GM23338 (cell line): ENCODE results near the gene CLNK.

Source experiments
- CREB1 ChIP-seq: fragments of 250-450 bp; sonication (Bioruptor Pico); IDR thresholded peaks from 2 replicates; pipeline ENCODE4 v1.5.0; 2020; ENCODE audit warnings: low read depth, mild to moderate bottlenecking, moderate library complexity
- EZH2 ChIP-seq: fragments of 200-600 bp; sonication (generic); IDR thresholded peaks from one replicate; pipeline ENCODE4 v1.8.0; 2017; ENCODE audit warnings: antibody characterized with exemption, mild to moderate bottlenecking, low read depth; ENCODE audit not compliant: unreplicated experiment
- EZH2phosphoT487 ChIP-seq: fragments of 200-600 bp; sonication (generic); IDR thresholded peaks from one replicate; pipeline ENCODE4 v1.8.1; 2018; ENCODE audit warnings: antibody characterized with exemption; ENCODE audit not compliant: unreplicated experiment
- JUNB ChIP-seq: IDR thresholded peaks from one replicate; pipeline ENCODE4 v1.6.1; 2016; ENCODE audit warnings: antibody characterized with exemption; ENCODE audit not compliant: unreplicated experiment
- POLR2AphosphoS5 ChIP-seq: IDR thresholded peaks from 2 replicates; pipeline ENCODE4 v1.6.1; 2016; ENCODE audit warnings: antibody characterized with exemption, low read depth
- ZNF331 ChIP-seq: fragments of 250-450 bp; sonication (Bioruptor Pico); IDR thresholded peaks from 2 replicates; pipeline ENCODE4 v1.5.0; 2020; ENCODE audit warnings: low read depth, mild to moderate bottlenecking, moderate library complexity
- TF ChIP-seq, protein P1 (sequence below), 2 experiments: fragments of 200-600 bp in 1 of 2; sonication (generic) in 1 of 2; conservative IDR thresholded peaks; 2 replicates each; pipeline versions ENCODE4 v1.5.1 to v1.6.1; 2016 to 2017; ENCODE audit warnings: antibody characterized with exemption in 2 of 2, low read depth in 2 of 2, mild to moderate bottlenecking in 2 of 2, moderate library complexity in 1 of 2
- TF ChIP-seq, protein P2 (sequence below): IDR thresholded peaks from 2 replicates; pipeline ENCODE4 v1.6.1; 2016; ENCODE audit warnings: antibody characterized with exemption
- TF ChIP-seq, protein P3 (sequence below): IDR thresholded peaks from one replicate; pipeline ENCODE4 v1.6.1; 2018; ENCODE audit warnings: antibody characterized with exemption; ENCODE audit not compliant: unreplicated experiment

DNA sequence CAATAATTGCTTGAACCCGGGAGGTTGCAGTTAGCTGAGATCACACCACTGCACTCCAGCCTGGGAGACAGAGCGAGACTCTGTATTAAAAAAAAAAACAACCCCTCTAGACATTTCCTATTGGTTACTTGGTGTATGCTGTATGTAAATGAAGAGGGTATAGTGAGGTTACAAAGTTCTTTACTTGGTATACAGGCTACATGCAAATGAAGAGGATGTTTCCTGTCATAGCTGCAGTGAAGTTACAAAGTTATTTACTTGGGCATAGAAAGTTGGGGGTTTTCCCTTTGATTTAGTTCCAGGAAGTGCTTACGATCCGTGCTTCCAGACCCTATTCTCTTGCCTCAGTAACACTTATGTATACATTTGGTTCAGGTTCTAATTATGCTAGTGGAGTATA is 38.4 kb upstream of the CLNK start:
- TF ChIP-seq CREB1 (CRISPR knock-in tag) (no peak), JUNB (no peak), POLR2AphosphoS5 (no peak), EZH2 (no peak), ZNF331 (CRISPR knock-in tag) (no peak), EZH2phosphoT487 (no peak)
- TF ChIP-seq, protein P1, sequence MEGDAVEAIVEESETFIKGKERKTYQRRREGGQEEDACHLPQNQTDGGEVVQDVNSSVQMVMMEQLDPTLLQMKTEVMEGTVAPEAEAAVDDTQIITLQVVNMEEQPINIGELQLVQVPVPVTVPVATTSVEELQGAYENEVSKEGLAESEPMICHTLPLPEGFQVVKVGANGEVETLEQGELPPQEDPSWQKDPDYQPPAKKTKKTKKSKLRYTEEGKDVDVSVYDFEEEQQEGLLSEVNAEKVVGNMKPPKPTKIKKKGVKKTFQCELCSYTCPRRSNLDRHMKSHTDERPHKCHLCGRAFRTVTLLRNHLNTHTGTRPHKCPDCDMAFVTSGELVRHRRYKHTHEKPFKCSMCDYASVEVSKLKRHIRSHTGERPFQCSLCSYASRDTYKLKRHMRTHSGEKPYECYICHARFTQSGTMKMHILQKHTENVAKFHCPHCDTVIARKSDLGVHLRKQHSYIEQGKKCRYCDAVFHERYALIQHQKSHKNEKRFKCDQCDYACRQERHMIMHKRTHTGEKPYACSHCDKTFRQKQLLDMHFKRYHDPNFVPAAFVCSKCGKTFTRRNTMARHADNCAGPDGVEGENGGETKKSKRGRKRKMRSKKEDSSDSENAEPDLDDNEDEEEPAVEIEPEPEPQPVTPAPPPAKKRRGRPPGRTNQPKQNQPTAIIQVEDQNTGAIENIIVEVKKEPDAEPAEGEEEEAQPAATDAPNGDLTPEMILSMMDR (conservative IDR thresholded peaks at IDR 0.05; ENCODE audit: low read depth in 2 of 2) = no peak
- TF ChIP-seq, protein P2, sequence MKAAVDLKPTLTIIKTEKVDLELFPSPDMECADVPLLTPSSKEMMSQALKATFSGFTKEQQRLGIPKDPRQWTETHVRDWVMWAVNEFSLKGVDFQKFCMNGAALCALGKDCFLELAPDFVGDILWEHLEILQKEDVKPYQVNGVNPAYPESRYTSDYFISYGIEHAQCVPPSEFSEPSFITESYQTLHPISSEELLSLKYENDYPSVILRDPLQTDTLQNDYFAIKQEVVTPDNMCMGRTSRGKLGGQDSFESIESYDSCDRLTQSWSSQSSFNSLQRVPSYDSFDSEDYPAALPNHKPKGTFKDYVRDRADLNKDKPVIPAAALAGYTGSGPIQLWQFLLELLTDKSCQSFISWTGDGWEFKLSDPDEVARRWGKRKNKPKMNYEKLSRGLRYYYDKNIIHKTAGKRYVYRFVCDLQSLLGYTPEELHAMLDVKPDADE = no peak
- TF ChIP-seq, protein P3, sequence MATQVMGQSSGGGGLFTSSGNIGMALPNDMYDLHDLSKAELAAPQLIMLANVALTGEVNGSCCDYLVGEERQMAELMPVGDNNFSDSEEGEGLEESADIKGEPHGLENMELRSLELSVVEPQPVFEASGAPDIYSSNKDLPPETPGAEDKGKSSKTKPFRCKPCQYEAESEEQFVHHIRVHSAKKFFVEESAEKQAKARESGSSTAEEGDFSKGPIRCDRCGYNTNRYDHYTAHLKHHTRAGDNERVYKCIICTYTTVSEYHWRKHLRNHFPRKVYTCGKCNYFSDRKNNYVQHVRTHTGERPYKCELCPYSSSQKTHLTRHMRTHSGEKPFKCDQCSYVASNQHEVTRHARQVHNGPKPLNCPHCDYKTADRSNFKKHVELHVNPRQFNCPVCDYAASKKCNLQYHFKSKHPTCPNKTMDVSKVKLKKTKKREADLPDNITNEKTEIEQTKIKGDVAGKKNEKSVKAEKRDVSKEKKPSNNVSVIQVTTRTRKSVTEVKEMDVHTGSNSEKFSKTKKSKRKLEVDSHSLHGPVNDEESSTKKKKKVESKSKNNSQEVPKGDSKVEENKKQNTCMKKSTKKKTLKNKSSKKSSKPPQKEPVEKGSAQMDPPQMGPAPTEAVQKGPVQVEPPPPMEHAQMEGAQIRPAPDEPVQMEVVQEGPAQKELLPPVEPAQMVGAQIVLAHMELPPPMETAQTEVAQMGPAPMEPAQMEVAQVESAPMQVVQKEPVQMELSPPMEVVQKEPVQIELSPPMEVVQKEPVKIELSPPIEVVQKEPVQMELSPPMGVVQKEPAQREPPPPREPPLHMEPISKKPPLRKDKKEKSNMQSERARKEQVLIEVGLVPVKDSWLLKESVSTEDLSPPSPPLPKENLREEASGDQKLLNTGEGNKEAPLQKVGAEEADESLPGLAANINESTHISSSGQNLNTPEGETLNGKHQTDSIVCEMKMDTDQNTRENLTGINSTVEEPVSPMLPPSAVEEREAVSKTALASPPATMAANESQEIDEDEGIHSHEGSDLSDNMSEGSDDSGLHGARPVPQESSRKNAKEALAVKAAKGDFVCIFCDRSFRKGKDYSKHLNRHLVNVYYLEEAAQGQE = no peak
